Nephron (organoid): ENCODE results near the gene NOS3.

Source experiments
- H3K27ac Mint-ChIP-seq, 3 experiments: 2 replicates each; pipeline ENCODE4 v1.8.0; 2020; ENCODE audit warnings: mixed read lengths in 3 of 3, mild to moderate bottlenecking in 2 of 3, moderate library complexity in 1 of 3
- H3K27me3 Mint-ChIP-seq: 2 replicates; pipeline ENCODE4 v1.8.0; 2021; ENCODE audit warnings: low read depth, mild to moderate bottlenecking, moderate library complexity, mixed read lengths
- H3K36me3 Mint-ChIP-seq: 2 replicates; pipeline ENCODE4 v1.8.0; 2020; ENCODE audit warnings: low read depth, mixed read lengths
- H3K4me1 Mint-ChIP-seq: 2 replicates; pipeline ENCODE4 v1.8.0; 2020; ENCODE audit warnings: mixed read lengths
- H3K4me3 Mint-ChIP-seq, 3 experiments: 2 replicates each; pipeline ENCODE4 v1.8.0; 2020; ENCODE audit warnings: mild to moderate bottlenecking in 3 of 3, mixed read lengths in 3 of 3, moderate library complexity in 2 of 3
- H3K9me3 Mint-ChIP-seq: 2 replicates; pipeline ENCODE4 v1.8.0; 2020; ENCODE audit warnings: mixed read lengths
- CTCF ChIP-seq, 3 experiments: fragments of 200-600 bp; sonication (generic); IDR thresholded peaks; one replicate each; pipeline ENCODE4 v1.5.0; 2021; ENCODE audit warnings: antibody characterized with exemption in 3 of 3; ENCODE audit not compliant: unreplicated experiment in 3 of 3

NOS3 gene

GRCh38 chr7:151034312-151035025 lies 43.7 kb downstream of the NOS3 start:
- H3K4me3 Mint-ChIP-seq = no peak overlapping the region
- H3K4me1 Mint-ChIP-seq = peaks cover 9% of the 10 kb centered on the region
- H3K36me3 Mint-ChIP-seq = peaks cover 3% of the 10 kb centered on the region
- H3K27ac Mint-ChIP-seq = no peak overlapping the region
- no peaks in the 10 kb centered on the region for H3K27me3 Mint-ChIP-seq
- H3K9me3 Mint-ChIP-seq = no peaks in the 10 kb centered on the region
- TF ChIP-seq CTCF (IDR thresholded peaks at IDR 0.05; ENCODE audit: unreplicated experiment in 3 of 3) = no peak

- Mint-ChIP-seq H3K27ac (no peak overlapping the region), H3K4me1 (peaks cover 16% of the 10 kb centered on the region), H3K9me3 (no peaks in the 10 kb centered on the region), H3K4me3 (no peak overlapping the region), H3K27me3 (no peaks in the 10 kb centered on the region), H3K36me3 (peaks cover 3% of the 10 kb centered on the region)
- TF ChIP-seq CTCF (IDR thresholded peaks at IDR 0.05; ENCODE audit: unreplicated experiment in 3 of 3) = no peak
These were observed 44.4 kb downstream of the NOS3 start for GRCh38 chr7:151035026-151035717.

- peaks cover 3% of the 10 kb centered on the region for H3K36me3 Mint-ChIP-seq
- H3K27me3 Mint-ChIP-seq = no peaks in the 10 kb centered on the region
- no peak overlapping the region for H3K4me3 Mint-ChIP-seq
- no peaks in the 10 kb centered on the region for H3K9me3 Mint-ChIP-seq
- TF ChIP-seq CTCF (IDR thresholded peaks at IDR 0.05; ENCODE audit: unreplicated experiment in 3 of 3) = no peak
- H3K4me1 Mint-ChIP-seq = peaks cover 16% of the 10 kb centered on the region
- H3K27ac Mint-ChIP-seq = no peak overlapping the region
These were observed 45.1 kb downstream of the NOS3 start for GRCh38 chr7:151035902-151036301.

GRCh38 chr7:151038951-151039849 lies 48.4 kb downstream of the NOS3 start:
- Mint-ChIP-seq H3K4me1 (peaks cover 19% of the 10 kb centered on the region), H3K27ac (peak overlapping the region; percentile 69 to 82 (median 77)), H3K9me3 (no peaks in the 10 kb centered on the region), H3K4me3 (no peak overlapping the region), H3K27me3 (no peaks in the 10 kb centered on the region), H3K36me3 (no peaks in the 10 kb centered on the region)
- TF ChIP-seq CTCF (IDR thresholded peaks at IDR 0.05; ENCODE audit: unreplicated experiment in 3 of 3) = no peak

- H3K4me3 Mint-ChIP-seq = no peak overlapping the region
- peaks cover 19% of the 10 kb centered on the region for H3K4me1 Mint-ChIP-seq
- TF ChIP-seq CTCF (IDR thresholded peaks at IDR 0.05; ENCODE audit: unreplicated experiment in 3 of 3) = no peak
- H3K27ac Mint-ChIP-seq = peak overlapping the region; percentile 69 to 82 (median 77)
- H3K27me3 Mint-ChIP-seq = no peaks in the 10 kb centered on the region
- H3K36me3 Mint-ChIP-seq = no peaks in the 10 kb centered on the region
- no peaks in the 10 kb centered on the region for H3K9me3 Mint-ChIP-seq
These were observed 49.2 kb downstream of the NOS3 start for GRCh38 chr7:151039850-151040548.
